DOHH2 (cell line): ENCODE data around the gene SSBP3.

Experiments used
- H3F3A ChIP-seq: fragments of 200-600 bp; sonication (generic), shearing (Covaris generic); 2 replicates; pipeline ENCODE4 v1.6.0; 2016; ENCODE audit warnings: antibody characterized with exemption, mild to moderate bottlenecking; ENCODE audit not compliant: control insufficient read depth, insufficient read depth
- H3K27ac ChIP-seq: fragments of 200-600 bp; sonication (generic); 2 replicates; pipeline ENCODE4 v1.5.1; 2014; ENCODE audit warnings: low read depth, mild to moderate bottlenecking, low read length, moderate library complexity
- H3K27me3 ChIP-seq: fragments of 200-600 bp; sonication (generic); 2 replicates; pipeline ENCODE4 v1.6.1; 2014; ENCODE audit warnings: mild to moderate bottlenecking, low read length, mixed read lengths; ENCODE audit not compliant: control insufficient read depth
- H3K36me3 ChIP-seq: fragments of 200-600 bp; sonication (generic); 2 replicates; pipeline ENCODE4 v1.6.1; 2014; ENCODE audit warnings: mild to moderate bottlenecking, low read length, moderate library complexity, mixed read lengths; ENCODE audit not compliant: control insufficient read depth
- H3K4me1 ChIP-seq: fragments of 200-600 bp; sonication (generic); 2 replicates; pipeline ENCODE4 v1.6.1; 2014; ENCODE audit warnings: mild to moderate bottlenecking, low read length, mixed read lengths; ENCODE audit not compliant: control insufficient read depth
- H3K4me2 ChIP-seq: fragments of 200-600 bp; sonication (generic); 2 replicates; pipeline ENCODE4 v1.6.0; 2014; ENCODE audit warnings: mild to moderate bottlenecking, low read length, moderate library complexity
- H3K4me3 ChIP-seq: fragments of 200-600 bp; sonication (generic); 2 replicates; pipeline ENCODE4 v1.5.1; 2014; ENCODE audit warnings: mild to moderate bottlenecking, low read length, mixed read lengths
- H3K79me2 ChIP-seq: fragments of 200-600 bp; sonication (generic); 2 replicates; pipeline ENCODE4 v1.6.1; 2014; ENCODE audit warnings: mild to moderate bottlenecking, low read length, mixed read lengths; ENCODE audit not compliant: control insufficient read depth
- H3K9me2 ChIP-seq: fragments of 200-600 bp; sonication (generic); replicated peaks from 2 replicates; pipeline ENCODE4 v1.6.1; 2014; ENCODE audit warnings: mild to moderate bottlenecking, low read length, mixed read lengths; ENCODE audit not compliant: control insufficient read depth
- H3K9me3 ChIP-seq: fragments of 200-600 bp; sonication (generic); 2 replicates; pipeline ENCODE4 v1.6.1; 2014; ENCODE audit warnings: antibody characterized with exemption, low read length, mixed read lengths; ENCODE audit not compliant: control insufficient read depth, insufficient read depth
- H4K20me1 ChIP-seq: fragments of 200-600 bp; sonication (generic); 2 replicates; pipeline ENCODE4 v1.6.0; 2014; ENCODE audit warnings: low read depth, mild to moderate bottlenecking, antibody characterized with exemption, low read length, moderate library complexity; ENCODE audit not compliant: control insufficient read depth, insufficient read depth
- CTCF ChIP-seq: fragments of 200-600 bp; sonication (generic); IDR thresholded peaks from one replicate; pipeline ENCODE4 v1.5.1; 2014; ENCODE audit warnings: antibody characterized with exemption, mild to moderate bottlenecking, low read depth, low read length; ENCODE audit not compliant: poor library complexity, severe bottlenecking
- EZH2phosphoT487 ChIP-seq: fragments of 200-600 bp; sonication (generic); IDR thresholded peaks from 2 replicates; pipeline ENCODE4 v1.6.1; 2017; ENCODE audit warnings: borderline replicate concordance, mild to moderate bottlenecking, antibody characterized with exemption, low read length, moderate library complexity, mixed read lengths

Gene SSBP3

GRCh38 chr1:54227891-54228310 is 178.3 kb downstream of the SSBP3 start:
- Histone ChIP-seq H3K79me2 (no peaks in the 10 kb centered on the region), H3K9me3 (no peaks in the 10 kb centered on the region), H3F3A (no peaks in the 10 kb centered on the region), H3K9me2 (no peaks in the 10 kb centered on the region), H3K4me3 (no peak overlapping the region), H3K27me3 (no peaks in the 10 kb centered on the region), H3K27ac (no peak overlapping the region), H3K36me3 (no peaks in the 10 kb centered on the region), H4K20me1 (no peaks in the 10 kb centered on the region), H3K4me1 (peaks cover 6% of the 10 kb centered on the region), H3K4me2 (no peak overlapping the region)
- TF ChIP-seq CTCF (no peak), EZH2phosphoT487 (no peak)

- H3K4me3 ChIP-seq, result no peak overlapping the region
- no peaks in the 10 kb centered on the region for H3F3A ChIP-seq
- peaks cover 6% of the 10 kb centered on the region for H3K4me1 ChIP-seq
- no peak overlapping the region for H3K27ac ChIP-seq
- H3K79me2 ChIP-seq, result no peaks in the 10 kb centered on the region
- no peaks in the 10 kb centered on the region for H3K27me3 ChIP-seq
- H3K9me2 ChIP-seq, result no peaks in the 10 kb centered on the region
- H3K36me3 ChIP-seq, result no peaks in the 10 kb centered on the region
- TF ChIP-seq CTCF (no peak), EZH2phosphoT487 (no peak)
- no peak overlapping the region for H3K4me2 ChIP-seq
- H4K20me1 ChIP-seq, result no peaks in the 10 kb centered on the region
- H3K9me3 ChIP-seq, result no peaks in the 10 kb centered on the region
Measured at GRCh38 chr1:54227091-54227602, 179.0 kb downstream of the SSBP3 start.

- Histone ChIP-seq H3K27ac (no peak overlapping the region), H3K36me3 (no peaks in the 10 kb centered on the region), H3K9me3 (no peaks in the 10 kb centered on the region), H3K9me2 (no peaks in the 10 kb centered on the region), H3K79me2 (no peaks in the 10 kb centered on the region), H4K20me1 (no peaks in the 10 kb centered on the region), H3K4me1 (peaks cover 2% of the 10 kb centered on the region), H3F3A (no peaks in the 10 kb centered on the region), H3K27me3 (no peaks in the 10 kb centered on the region), H3K4me2 (no peak overlapping the region), H3K4me3 (no peak overlapping the region)
- TF ChIP-seq CTCF (no peak), EZH2phosphoT487 (no peak)
Measured at GRCh38 chr1:54225986-54226559, 180.1 kb downstream of the SSBP3 start.

GRCh38 chr1:54225378-54225777 is 180.8 kb downstream of the SSBP3 start:
- H3K4me1 ChIP-seq, result no peaks in the 10 kb centered on the region
- no peaks in the 10 kb centered on the region for H3K9me2 ChIP-seq
- H3F3A ChIP-seq, result no peaks in the 10 kb centered on the region
- H3K27ac ChIP-seq, result no peak overlapping the region
- no peak overlapping the region for H3K4me2 ChIP-seq
- no peak overlapping the region for H3K4me3 ChIP-seq
- no peaks in the 10 kb centered on the region for H4K20me1 ChIP-seq
- no peaks in the 10 kb centered on the region for H3K79me2 ChIP-seq
- no peaks in the 10 kb centered on the region for H3K36me3 ChIP-seq
- H3K9me3 ChIP-seq, result no peaks in the 10 kb centered on the region
- H3K27me3 ChIP-seq, result no peaks in the 10 kb centered on the region
- TF ChIP-seq CTCF, result no peak
- no peak for TF ChIP-seq EZH2phosphoT487
